Measurements from ENCODE around the gene ESYT1.

The ESYT1 gene, protein sequence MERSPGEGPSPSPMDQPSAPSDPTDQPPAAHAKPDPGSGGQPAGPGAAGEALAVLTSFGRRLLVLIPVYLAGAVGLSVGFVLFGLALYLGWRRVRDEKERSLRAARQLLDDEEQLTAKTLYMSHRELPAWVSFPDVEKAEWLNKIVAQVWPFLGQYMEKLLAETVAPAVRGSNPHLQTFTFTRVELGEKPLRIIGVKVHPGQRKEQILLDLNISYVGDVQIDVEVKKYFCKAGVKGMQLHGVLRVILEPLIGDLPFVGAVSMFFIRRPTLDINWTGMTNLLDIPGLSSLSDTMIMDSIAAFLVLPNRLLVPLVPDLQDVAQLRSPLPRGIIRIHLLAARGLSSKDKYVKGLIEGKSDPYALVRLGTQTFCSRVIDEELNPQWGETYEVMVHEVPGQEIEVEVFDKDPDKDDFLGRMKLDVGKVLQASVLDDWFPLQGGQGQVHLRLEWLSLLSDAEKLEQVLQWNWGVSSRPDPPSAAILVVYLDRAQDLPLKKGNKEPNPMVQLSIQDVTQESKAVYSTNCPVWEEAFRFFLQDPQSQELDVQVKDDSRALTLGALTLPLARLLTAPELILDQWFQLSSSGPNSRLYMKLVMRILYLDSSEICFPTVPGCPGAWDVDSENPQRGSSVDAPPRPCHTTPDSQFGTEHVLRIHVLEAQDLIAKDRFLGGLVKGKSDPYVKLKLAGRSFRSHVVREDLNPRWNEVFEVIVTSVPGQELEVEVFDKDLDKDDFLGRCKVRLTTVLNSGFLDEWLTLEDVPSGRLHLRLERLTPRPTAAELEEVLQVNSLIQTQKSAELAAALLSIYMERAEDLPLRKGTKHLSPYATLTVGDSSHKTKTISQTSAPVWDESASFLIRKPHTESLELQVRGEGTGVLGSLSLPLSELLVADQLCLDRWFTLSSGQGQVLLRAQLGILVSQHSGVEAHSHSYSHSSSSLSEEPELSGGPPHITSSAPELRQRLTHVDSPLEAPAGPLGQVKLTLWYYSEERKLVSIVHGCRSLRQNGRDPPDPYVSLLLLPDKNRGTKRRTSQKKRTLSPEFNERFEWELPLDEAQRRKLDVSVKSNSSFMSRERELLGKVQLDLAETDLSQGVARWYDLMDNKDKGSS

DNA sequence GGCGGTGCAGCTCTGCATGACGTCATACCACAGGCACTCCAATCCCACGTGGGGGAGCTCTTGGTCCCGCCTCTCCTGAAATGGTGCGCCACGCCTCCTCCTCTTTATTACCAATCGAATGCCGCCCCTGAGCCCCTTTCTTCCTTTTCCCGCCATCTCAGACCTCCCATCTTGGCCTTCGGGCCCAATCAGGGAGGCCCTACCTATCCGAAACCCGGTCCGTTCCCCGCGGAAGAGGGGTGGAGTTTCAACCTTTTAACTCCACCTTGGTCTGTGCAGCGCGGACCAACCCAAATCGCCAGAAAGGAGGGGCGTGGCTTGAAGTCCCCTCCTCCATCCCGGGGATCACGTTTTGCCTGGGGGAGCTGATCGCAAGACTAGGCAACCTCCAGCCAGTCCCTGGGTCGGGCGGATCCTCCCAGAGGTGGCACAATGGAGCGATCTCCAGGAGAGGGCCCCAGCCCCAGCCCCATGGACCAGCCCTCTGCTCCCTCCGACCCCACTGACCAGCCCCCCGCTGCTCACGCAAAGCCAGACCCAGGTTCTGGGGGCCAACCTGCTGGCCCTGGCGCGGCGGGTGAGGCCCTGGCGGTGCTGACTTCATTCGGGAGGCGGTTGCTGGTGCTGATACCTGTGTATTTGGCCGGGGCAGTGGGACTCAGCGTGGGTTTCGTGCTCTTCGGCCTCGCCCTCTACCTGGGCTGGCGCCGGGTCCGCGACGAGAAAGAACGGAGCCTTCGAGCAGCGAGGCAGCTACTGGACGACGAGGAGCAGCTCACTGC, at the start of gene ESYT1:
Gene ESYT1, plus strand, starts transcription at position 380 of the 782 bp plus-strand sequence. Its CDS starts 53 bp downstream, at position 433.
- H3K4me3 ChIP-seq: peak within 1 kb of the TSS; percentile 66 to 88 (median 75)
- H3K27ac ChIP-seq: peak within 1 kb of the TSS; percentile 75 to 93 (median 86)

DNA sequence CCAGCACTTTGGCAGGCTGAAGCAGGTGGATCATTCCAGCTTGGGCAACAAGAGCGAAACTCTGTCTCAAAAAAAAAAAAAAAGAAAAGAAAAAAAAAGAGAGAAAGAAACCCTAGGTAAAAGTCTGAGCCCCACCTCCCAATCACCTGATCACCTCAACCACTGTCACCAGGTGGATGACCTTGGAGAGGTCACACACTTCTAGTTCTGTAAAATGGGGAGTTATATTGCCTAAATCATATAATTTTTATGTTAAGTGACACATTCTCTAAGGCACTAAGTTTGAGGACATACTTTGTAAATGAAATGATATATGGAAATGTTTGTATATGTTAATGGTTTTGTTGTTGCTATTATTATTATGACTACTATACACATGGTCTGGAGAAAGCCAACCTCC, 49.6 kb upstream of the ESYT1 start:
- Histone ChIP-seq H3K27ac (peak overlapping the region in 13 of 21 experiments; percentile 73 to 93 (median 87)), H3K4me3 (peak overlapping the region in 1 of 7 experiments; percentile 77)

DNA sequence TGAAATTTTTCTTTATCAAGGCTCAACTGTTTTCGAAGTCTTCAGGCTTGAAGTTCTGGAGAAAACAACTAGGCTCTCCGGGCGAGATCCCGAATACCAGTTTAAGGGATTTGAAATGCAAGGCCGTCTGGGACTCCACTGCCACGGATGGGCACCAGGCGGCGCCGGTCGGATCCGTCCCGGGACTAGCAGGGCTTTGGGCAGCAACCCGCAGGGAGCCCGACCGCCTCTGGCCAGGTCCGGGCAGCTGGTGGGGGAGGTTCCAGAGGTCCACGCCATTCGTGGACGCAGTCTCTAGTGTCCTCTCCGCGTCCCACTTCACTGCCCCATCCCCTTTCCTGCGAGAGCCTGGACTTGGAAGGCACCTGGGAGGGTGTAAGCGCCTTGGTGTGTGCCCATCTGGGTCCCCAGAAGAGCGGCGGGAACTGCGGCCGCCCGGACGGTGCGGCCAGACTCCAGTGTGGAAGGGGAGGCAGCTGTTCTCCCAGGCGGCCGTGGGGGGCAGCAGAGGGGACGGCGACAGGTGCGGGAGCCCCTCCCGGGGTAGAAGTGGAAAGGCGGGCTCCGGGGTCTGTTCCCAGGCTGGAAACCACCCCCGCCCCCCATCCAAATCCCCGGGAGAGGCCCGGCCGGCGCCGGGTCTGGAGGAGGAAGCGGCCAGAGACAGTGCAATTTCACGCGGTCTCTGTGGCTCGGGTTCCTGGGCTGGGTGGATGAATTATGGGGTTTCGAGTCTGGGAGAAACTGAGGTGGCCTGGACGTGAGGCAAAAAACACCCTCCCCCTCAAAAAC, 48.9 kb upstream of the ESYT1 start:
- Histone ChIP-seq H3K4me3 (peak overlapping the region; percentile 38 to 77 (median 61)), H3K27ac (peak overlapping the region; percentile 33 to 93 (median 86))

DNA sequence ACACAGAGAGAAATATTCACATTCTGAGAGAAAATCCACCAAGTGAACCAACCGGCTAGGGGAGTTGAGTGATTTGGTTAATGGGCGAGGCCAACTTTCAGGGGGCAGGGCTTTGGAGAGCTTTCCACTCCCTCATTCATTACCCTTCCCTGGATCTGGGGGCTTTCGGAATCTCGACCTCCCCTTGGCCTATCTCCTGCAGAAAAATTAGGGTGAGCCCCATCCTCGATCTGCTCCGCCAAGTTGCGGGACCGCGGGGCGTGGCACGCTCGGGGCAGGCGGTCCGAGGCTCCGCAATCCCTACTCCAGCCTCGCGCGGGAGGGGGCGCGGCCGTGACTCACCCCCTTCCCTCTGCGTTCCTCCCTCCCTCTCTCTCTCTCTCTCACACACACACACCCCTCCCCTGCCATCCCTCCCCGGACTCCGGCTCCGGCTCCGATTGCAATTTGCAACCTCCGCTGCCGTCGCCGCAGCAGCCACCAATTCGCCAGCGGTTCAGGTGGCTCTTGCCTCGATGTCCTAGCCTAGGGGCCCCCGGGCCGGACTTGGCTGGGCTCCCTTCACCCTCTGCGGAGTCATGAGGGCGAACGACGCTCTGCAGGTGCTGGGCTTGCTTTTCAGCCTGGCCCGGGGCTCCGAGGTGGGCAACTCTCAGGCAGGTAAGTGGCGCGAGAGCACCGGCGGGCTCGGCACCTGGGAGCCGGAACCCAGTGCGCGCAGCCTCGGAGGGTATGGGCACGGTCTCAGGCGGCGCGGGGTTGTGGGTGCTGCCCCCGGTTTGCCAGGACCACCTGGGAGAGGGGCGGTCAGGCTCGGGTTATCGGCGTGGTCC, 48.1 kb upstream of the ESYT1 start, which contains the start of gene ERBB3:
Gene ERBB3, plus strand, starts transcription at position 443 of the 833 bp plus-strand sequence. Its CDS starts 136 bp downstream, at position 579.
- Histone ChIP-seq H3K4me3 (peak within 1 kb of the TSS; percentile 38 to 77 (median 61)), H3K27ac (peak within 1 kb of the TSS; percentile 33 to 93 (median 86))

DNA sequence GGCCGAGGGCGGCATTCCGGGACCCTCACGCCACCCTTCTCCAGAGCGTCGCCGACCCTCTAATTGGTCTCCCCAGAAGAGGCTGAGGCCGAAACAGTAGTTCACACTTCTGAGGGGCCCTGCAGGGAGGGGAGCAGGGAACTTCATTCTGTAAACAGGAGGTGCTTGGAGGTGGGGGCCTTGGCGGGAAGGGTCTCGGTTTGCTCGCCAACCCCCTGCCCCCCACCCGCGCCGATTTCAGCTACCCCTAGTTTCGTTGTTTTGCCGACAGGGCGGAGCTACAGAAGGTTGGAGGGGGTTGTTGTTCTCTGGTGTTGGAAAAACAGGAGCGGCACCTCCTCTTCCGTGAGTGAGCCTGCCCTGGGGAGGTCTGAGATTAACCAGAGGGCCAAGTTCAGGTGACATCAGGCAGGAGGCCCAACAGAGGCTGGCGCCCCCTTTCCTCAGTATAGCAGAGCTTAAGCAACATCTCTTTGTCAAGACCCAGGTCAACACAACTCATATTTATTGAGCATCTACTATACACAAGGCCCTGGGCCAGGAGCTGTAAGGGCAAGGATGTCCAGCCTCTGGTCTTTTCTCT, 47.4 kb upstream of the ESYT1 start:
- peak overlapping the region in 20 of 21 experiments; percentile 68 to 93 (median 85) for H3K27ac ChIP-seq
- peak overlapping the region; percentile 38 to 77 (median 61) for H3K4me3 ChIP-seq

DNA sequence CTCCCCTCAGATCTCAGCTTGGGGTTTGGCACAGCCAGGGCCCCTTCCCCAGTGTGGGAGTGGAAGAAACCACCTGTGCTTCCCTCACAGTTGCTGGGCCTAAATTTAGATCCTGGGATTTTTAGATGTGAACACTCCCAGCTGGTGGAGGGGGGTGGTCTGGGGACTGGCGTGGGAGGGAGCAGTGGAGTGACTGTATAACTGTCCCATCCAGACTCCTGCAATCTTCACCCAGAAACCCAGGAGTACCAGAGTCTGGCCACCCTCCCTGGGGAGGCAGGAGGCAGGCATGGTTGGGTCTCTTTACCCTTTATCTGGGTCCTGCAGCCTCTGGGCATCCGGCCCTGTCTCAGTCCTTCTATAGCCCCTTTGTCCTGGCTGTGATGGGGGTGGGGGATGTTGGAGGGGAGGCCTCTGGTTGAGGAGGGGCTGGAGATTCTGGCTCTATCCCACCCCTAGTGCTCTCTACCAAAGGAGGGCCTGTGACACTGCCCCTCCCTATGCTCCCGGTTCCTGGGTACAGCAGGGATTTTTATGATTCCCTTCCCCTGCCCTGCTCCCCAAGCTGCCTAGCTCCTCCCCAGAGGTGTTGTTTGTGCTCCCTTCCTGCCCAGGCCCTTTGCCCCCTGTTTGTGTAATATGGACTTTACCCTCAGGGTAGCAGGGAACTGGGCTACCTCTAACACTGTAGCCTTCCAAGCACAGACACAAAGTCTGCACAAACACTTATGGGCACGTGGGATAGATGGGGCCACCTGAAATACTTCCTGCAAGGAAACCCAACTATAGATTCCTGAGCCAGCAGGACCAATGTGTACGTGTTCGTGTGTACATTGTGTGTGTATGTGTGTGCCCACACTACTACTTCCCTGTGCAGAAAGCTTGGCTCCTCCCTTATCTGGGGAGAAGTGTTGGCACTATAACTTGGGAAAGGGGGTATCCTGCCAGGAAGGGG, 46.4 kb upstream of the ESYT1 start:
- Histone ChIP-seq H3K4me3 (peak overlapping the region; percentile 38 to 77 (median 61)), H3K27ac (peak overlapping the region in 13 of 21 experiments; percentile 14 to 93 (median 87))

DNA sequence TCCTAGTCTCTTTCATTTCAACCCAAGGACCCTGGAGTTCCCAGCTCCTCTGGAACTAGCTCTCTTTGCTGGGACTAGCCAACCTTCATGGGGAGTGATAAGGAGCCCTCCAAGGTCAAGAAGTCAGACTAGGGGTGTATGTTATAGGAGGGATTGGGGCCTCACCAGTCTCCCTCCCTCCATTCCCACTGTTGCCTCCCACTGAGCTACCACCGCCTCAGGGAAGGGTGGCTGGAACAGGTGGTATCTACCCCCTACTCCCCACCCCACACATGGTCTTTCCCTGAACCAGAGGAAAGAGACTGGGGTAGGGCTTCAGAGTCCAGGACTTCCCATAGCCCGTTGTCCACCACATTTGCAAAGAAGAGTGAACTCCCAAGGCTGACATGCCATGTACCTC, 45.7 kb upstream of the ESYT1 start:
- peak overlapping the region in 6 of 21 experiments; percentile 8 to 93 (median 62) for H3K27ac ChIP-seq
- no peak overlapping the region for H3K4me3 ChIP-seq

DNA sequence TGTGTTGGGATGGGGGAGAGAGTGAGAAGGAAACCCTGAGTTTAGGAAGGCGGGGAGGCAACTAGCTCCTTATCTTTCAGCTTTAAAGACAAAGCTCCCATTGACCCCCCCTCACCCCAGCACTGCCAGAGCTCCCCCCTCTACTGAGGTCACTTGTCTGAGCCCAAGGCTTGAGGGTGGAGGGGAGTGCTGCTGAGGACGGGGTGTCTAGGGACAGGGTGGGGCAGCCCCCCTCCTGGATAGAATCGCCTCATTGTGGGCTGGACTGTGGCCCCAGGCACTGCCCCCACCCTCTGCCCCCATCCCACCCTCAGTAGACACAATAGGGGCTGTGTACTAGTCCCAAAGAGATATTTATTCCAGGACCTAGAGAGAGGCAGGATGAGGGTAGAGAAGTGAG, 45.1 kb upstream of the ESYT1 start:
- H3K4me3 ChIP-seq: no peak overlapping the region
- H3K27ac ChIP-seq: peak overlapping the region in 5 of 21 experiments; percentile 2 to 93 (median 43)

DNA sequence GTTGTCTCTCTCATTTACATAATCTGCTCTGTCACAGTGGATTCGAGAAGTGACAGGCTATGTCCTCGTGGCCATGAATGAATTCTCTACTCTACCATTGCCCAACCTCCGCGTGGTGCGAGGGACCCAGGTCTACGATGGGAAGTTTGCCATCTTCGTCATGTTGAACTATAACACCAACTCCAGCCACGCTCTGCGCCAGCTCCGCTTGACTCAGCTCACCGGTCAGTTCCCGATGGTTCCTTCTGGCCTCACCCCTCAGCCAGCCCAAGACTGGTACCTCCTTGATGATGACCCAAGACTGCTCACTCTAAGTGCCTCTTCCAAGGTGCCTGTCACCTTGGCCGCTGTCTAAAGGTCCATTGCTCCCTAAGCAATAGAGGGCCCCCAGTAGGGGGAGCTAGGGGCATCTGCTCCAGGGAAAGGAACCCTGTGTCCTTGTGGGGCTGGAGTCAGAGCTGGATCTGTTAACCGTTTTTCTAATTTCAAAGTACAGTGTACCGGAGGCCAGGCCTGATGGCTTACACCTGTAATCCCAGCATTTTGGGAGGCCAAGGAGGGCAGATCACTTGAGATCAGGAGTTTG, 43.0 kb upstream of the ESYT1 start:
- Histone ChIP-seq H3K27ac (peak overlapping the region in 2 of 21 experiments; percentile 39 to 42), H3K4me3 (no peak overlapping the region)

DNA sequence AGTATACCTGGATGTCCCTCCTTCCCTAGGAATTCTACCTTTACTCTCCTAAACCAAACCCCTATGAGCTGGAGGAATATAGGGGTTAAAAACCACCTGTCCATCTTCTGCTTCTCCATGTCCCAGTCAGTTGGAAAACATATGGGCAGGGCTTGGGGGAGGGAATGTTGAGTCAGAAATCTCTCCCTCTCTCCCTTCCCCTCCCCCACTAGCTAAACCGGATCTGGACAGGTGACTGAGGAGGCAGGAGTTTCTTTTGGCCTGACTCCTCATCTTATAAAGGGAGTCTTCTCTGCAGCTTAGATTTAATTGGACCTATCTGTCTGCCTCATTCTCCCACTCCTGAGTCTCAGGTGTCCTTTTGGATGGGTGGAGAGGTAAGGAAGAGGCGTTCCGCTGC, 42.0 kb upstream of the ESYT1 start:
- Histone ChIP-seq H3K4me3 (no peak overlapping the region), H3K27ac (peak overlapping the region in 3 of 21 experiments; percentile 6 to 31 (median 9))

DNA sequence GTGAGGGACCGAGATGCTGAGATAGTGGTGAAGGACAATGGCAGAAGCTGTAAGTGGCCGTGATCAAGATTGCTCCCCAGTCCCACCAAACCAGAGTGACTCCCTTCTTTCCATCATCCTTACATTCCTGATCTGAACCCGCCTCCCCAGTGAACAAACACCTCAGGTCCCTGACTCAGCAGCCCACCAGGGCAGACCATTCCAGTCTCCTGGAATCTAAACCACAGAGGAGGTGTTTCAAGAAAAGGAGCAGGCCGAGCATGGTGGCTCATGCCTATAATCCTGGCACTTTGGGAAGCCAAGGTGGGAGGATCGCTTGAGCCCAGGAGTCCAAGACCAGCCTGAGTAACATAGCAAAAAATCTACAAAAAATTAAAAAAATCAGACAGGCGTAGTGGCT, 41.5 kb upstream of the ESYT1 start:
- peak overlapping the region in 6 of 21 experiments; percentile 6 to 37 (median 24) for H3K27ac ChIP-seq

DNA sequence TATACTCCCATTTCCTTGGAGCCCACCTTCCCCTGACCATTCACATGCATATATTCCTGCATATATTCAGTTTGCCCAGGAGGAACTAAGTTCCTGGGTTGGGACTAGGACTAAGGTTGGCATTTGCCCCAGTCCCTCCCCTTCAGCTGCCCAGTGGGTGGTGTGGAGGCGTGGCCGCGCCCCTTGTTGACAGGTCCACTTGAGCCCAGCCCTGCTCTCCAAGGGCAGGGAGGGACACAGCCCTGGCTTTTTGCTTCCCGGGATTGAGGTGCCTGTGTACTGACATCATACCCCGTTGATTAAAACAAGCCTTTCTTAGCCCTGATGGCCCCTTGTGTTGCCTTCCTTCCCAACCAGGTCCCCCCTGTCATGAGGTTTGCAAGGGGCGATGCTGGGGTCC, 40.8 kb upstream of the ESYT1 start:
- Histone ChIP-seq H3K4me3 (no peak overlapping the region), H3K27ac (peak overlapping the region in 6 of 21 experiments; percentile 6 to 52 (median 25))

More for the DNA sequence above, 41.5 kb upstream of the ESYT1 start:
- H3K4me3 ChIP-seq: no peak overlapping the region

DNA sequence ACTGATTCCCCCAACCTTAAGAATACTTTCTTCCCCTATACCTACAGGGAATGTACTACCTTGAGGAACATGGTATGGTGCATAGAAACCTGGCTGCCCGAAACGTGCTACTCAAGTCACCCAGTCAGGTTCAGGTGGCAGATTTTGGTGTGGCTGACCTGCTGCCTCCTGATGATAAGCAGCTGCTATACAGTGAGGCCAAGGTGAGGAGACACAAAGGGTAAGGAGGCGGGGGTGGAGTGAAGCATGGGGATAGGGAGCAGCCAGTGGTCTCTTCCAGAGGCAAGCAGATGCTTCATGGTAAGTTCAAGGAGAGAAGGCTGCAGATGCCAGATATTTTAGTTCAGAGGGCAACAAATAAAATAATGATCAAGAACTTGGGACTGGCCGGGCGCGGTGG, 30.3 kb upstream of the ESYT1 start:
- H3K4me3 ChIP-seq: no peak overlapping the region
- H3K27ac ChIP-seq: no peak overlapping the region

DNA sequence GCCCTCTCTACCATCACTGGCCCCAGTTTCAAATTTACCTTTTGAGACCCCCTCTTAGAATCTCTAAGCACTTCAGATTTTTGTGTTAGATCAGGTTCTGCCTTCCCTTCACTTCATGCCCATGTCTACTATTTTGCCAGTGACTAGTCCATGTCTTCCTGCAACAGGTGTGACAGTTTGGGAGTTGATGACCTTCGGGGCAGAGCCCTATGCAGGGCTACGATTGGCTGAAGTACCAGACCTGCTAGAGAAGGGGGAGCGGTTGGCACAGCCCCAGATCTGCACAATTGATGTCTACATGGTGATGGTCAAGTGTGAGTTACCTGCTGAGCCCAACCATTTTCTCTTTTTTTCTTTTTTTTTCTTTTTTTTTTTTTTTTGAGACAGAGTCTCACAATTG, 29.5 kb upstream of the ESYT1 start:
- no peak overlapping the region for H3K27ac ChIP-seq
- no peak overlapping the region for H3K4me3 ChIP-seq

DNA sequence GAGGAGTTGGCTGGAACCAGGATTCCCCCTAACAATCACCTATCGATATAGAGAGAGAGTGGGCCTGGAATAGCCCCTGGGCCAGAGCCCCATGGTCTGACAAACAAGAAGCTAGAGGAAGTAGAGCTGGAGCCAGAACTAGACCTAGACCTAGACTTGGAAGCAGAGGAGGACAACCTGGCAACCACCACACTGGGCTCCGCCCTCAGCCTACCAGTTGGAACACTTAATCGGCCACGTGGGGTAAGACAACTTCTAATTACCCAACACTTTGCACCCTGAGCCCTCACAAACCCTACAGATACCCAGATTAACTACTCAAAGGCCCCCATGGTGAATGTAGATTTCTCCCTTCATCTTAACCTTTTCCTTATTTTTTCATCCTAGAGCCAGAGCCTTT, 28.3 kb upstream of the ESYT1 start:
- H3K4me3 ChIP-seq: no peak overlapping the region

More for the DNA sequence above, 28.3 kb upstream of the ESYT1 start:
- peak overlapping the region in 2 of 21 experiments; percentile 16 to 32 for H3K27ac ChIP-seq

Data from skin epidermis (tissue), 12 donors.